ENCODE results near the gene VTI1A. TPM values are rescaled to one million over a fixed set of nuclear protein-coding genes. Genes with fewer than 3 reads are reported as not detected.

VTI1A gene
- total and polyA plus RNA-seq, 4 donors: 5.5 to 26.9 (median 13.1) TPM

- H3K9me3 ChIP-seq (ENCODE audit: control insufficient read depth in 4 of 4, low read length in 3 of 4): no peaks in the 10 kb centered on the region
- no peaks in the 10 kb centered on the region for H3K36me3 ChIP-seq (ENCODE audit: control insufficient read depth in 4 of 4, insufficient read depth in 3 of 4, low read depth in 1 of 4, low read length in 3 of 4)
- DNase-seq (ENCODE audit: low spot score): no peak
- no peak overlapping the region for H3K4me3 ChIP-seq (ENCODE audit: low read depth in 1 of 3, low read length in 3 of 3)
- H3K9ac ChIP-seq (ENCODE audit: low read depth in 1 of 2, low read length in 2 of 2): no peak overlapping the region
- no peaks in the 10 kb centered on the region for H3K27me3 ChIP-seq (ENCODE audit: control insufficient read depth in 4 of 4, insufficient read depth in 4 of 4, low read length in 3 of 4)
- peaks cover 5 to 31% (median 10%) of the 10 kb centered on the region in 4 donors for H3K4me1 ChIP-seq (ENCODE audit: control insufficient read depth in 4 of 4, insufficient read depth in 4 of 4, low read length in 3 of 4)
- TF ChIP-seq GABPA (IDR thresholded peaks at IDR 0.05 in 1 of 2, conservative IDR thresholded peaks at IDR 0.05 in 1 of 2) (no peak), EGR1 (IDR thresholded peaks at IDR 0.05; ENCODE audit: low read depth in 2 of 2) (no peak), RXRA (IDR thresholded peaks at IDR 0.05) (no peak), SP1 (IDR thresholded peaks at IDR 0.05) (no peak), HNF4G (IDR thresholded peaks at IDR 0.05) (no peak), FOXA2 (IDR thresholded peaks at IDR 0.05) (no peak), HNF4A (conservative IDR thresholded peaks at IDR 0.05) (no peak), JUND (IDR thresholded peaks at IDR 0.05) (no peak), TAF1 (conservative IDR thresholded peaks at IDR 0.05) (no peak), CTCF (IDR thresholded peaks at IDR 0.05; ENCODE audit: low read depth, low read length, missing input control) (no peak), ATF3 (IDR thresholded peaks at IDR 0.05) (no peak), MAX (IDR thresholded peaks at IDR 0.05) (no peak), REST (IDR thresholded peaks at IDR 0.05) (no peak)
- no peak overlapping the region for H3K27ac ChIP-seq (ENCODE audit: low read depth in 1 of 2, low read length in 2 of 2)
- 93% methylated on average over 7 of the region's 7 CpGs for WGBS
These were observed 376.6 kb downstream of the VTI1A start for GRCh38 chr10:112823604-112824003.

- WGBS: 28% methylated on average over 7 of the region's 7 CpGs
- Histone ChIP-seq H3K27ac (ENCODE audit: low read depth in 1 of 2, low read length in 2 of 2) (peak overlapping the region; percentile 28 to 90), H3K9ac (ENCODE audit: low read depth in 1 of 2, low read length in 2 of 2) (peak overlapping the region in 1 of 2 donors; percentile 33), H3K9me3 (ENCODE audit: control insufficient read depth in 4 of 4, low read length in 3 of 4) (no peaks in the 10 kb centered on the region), H3K4me1 (ENCODE audit: control insufficient read depth in 4 of 4, insufficient read depth in 4 of 4, low read length in 3 of 4) (peaks cover 5 to 16% (median 10%) of the 10 kb centered on the region in 4 donors), H3K36me3 (ENCODE audit: control insufficient read depth in 4 of 4, insufficient read depth in 3 of 4, low read depth in 1 of 4, low read length in 3 of 4) (no peaks in the 10 kb centered on the region), H3K4me3 (ENCODE audit: low read depth in 1 of 3, low read length in 3 of 3) (no peak overlapping the region), H3K27me3 (ENCODE audit: control insufficient read depth in 4 of 4, insufficient read depth in 4 of 4, low read length in 3 of 4) (no peaks in the 10 kb centered on the region)
- no peak for DNase-seq (ENCODE audit: low spot score)
- TF ChIP-seq FOXA1 (IDR thresholded peaks at IDR 0.05) (peak; percentile 31), CTCF (IDR thresholded peaks at IDR 0.05; ENCODE audit: low read depth, low read length, missing input control) (no peak), FOXA2 (IDR thresholded peaks at IDR 0.05) (no peak), ATF3 (IDR thresholded peaks at IDR 0.05) (no peak), HNF4A (conservative IDR thresholded peaks at IDR 0.05) (peak; percentile 47 to 49), NR2F2 (IDR thresholded peaks at IDR 0.05) (no peak), GABPA (IDR thresholded peaks at IDR 0.05 in 1 of 2, conservative IDR thresholded peaks at IDR 0.05 in 1 of 2) (no peak), RXRA (IDR thresholded peaks at IDR 0.05) (peak in 1 of 2 donors; percentile 56), HNF4G (IDR thresholded peaks at IDR 0.05) (no peak), TAF1 (conservative IDR thresholded peaks at IDR 0.05) (no peak), YY1 (IDR thresholded peaks at IDR 0.05) (peak; percentile 55), ZBTB33 (IDR thresholded peaks at IDR 0.05) (no peak), MAX (IDR thresholded peaks at IDR 0.05) (peak; percentile 60), RAD21 (IDR thresholded peaks at IDR 0.05) (peak; percentile 49 to 64), SP1 (IDR thresholded peaks at IDR 0.05) (no peak), JUND (IDR thresholded peaks at IDR 0.05) (peak in 1 of 2 donors; percentile 33)
These were observed 379.1 kb downstream of the VTI1A start for GRCh38 chr10:112826018-112826697.

Data from liver (tissue), 9 donors.